Heart left ventricle (tissue), 16 donors: ENCODE results near the gene ARSI. TPM values are rescaled to one million over a fixed set of nuclear protein-coding genes. Genes with fewer than 3 reads are reported as not detected.

Experiments used
- ATAC-seq, 4 donors: fragments of 200-7000 bp; cut with Tn5 transposase; one replicate each; pipeline ENCODE4 v1.9.1; 2020 to 2022; ENCODE audit warnings: moderate library complexity in 4 of 4, mild to moderate bottlenecking in 3 of 4, moderate number of reproducible peaks in 1 of 4
- DNase-seq, 5 donors: peaks; one replicate each; pipeline ENCODE4 v3.0.0-alpha.2; 2020
- H3K27ac ChIP-seq, 12 donors: fragments of 200-600 bp; sonication (generic) in 4 of 12; one replicate each; pipeline versions ENCODE4 v1.5.0 to v1.8.0; 2016 to 2022; ENCODE audit warnings: mild to moderate bottlenecking in 2 of 12
- H3K27me3 ChIP-seq, 9 donors: fragments of 200-600 bp; sonication (generic) in 2 of 9; one replicate each; pipeline versions ENCODE4 v1.5.1 to v1.8.0; 2016 to 2022; ENCODE audit warnings: mild to moderate bottlenecking in 3 of 9
- H3K36me3 ChIP-seq, 9 donors: fragments of 200-600 bp; sonication (generic) in 2 of 9; one replicate each; pipeline versions ENCODE4 v1.5.0 to v1.8.0; 2018 to 2022; ENCODE audit warnings: mild to moderate bottlenecking in 2 of 9
- H3K4me1 ChIP-seq, 12 donors: fragments of 200-600 bp; sonication (generic) in 4 of 12; one replicate each; pipeline versions ENCODE4 v1.5.0 to v1.8.0; 2016 to 2022; ENCODE audit warnings: mild to moderate bottlenecking in 3 of 12
- H3K4me3 ChIP-seq, 12 donors: fragments of 200-600 bp; sonication (generic) in 4 of 12; one replicate each; pipeline versions ENCODE4 v1.5.0 to v1.8.0; 2017 to 2022; ENCODE audit warnings: mild to moderate bottlenecking in 9 of 12, moderate library complexity in 4 of 12
- H3K9me3 ChIP-seq, 12 donors: fragments of 200-600 bp; sonication (generic) in 4 of 12; one replicate each; pipeline versions ENCODE4 v1.5.0 to v1.8.0; 2016 to 2022; ENCODE audit warnings: mild to moderate bottlenecking in 1 of 12
- POLR2A ChIP-seq, 2 donors: fragments of 450-650 bp; IDR thresholded peaks; one replicate each; pipeline ENCODE4 v1.6.1; 2017; ENCODE audit warnings: antibody characterized with exemption in 2 of 2, mild to moderate bottlenecking in 2 of 2, moderate library complexity in 2 of 2
- WGBS, 4 donors: extraction: QIAGEN DNeasy Blood & Tissue Kit in 2 of 4; methylation state at CpG; one replicate each; pipeline versions ENCODE4 v1.1.5 to v1.1.7; 2013 to 2018; 5-methylcytosine and 5-hydroxymethylcytosine counted together
- intact Hi-C, 10 donors: fragments of 100-400 bp; cut with DNase I; formaldehyde crosslinking; loops; one replicate each; pipeline versions ENCODE4 v1.11.1 to v1.14.2; 2022
- polyA plus RNA-seq, 2 donors: library from polyadenylated mRNA; stranded (reverse); fragments of 200-250 nt; gene quantifications; one replicate each; pipeline ENCODE4 v1.2.3, GENCODE V29; 2013
- total RNA-seq, 9 donors: library from RNA; depleted of rRNA in 2 of 9; stranded (reverse); fragments of >200 nt in 2 of 9; fragmentation: NEBNext Ultra II Directional in 3 of 9; extraction: Animal tissue kit (Norgen Biotek cat#: 25700) in 3 of 9; gene quantifications; one replicate each; pipeline versions ENCODE4 v1.1.0 to v1.2.4, GENCODE V29; 2016 to 2023
- TF ChIP-seq, protein P1 (sequence below), 12 donors: fragments of 200-600 bp; sonication (generic) in 4 of 12; IDR thresholded peaks; one replicate each; pipeline versions ENCODE4 v1.5.0 to v1.8.0; 2018 to 2022; ENCODE audit warnings: antibody characterized with exemption in 12 of 12, mild to moderate bottlenecking in 5 of 12
- donor health status: ischemic (EF 13 %, LVEDD 7.1; RV severe dilation, severe dysfunction).
- donor health status: healthy with polysubstance abuse.
- donor health status: DM: no; HTN: yes; CAD: no.
- donor health status: DM: no; HTN: no; CAD: no.
- donor health status: ischemic (EF 25% LVEDD 6.9; RV normal size, moderate dysfunction).
- donor health status: ischemic (EF 25% LVEDD 5.7; RV mildly dilated, moderate dysfunction).
- donor health status: healthy.
- donor health status: DM: yes; HTN: yes; CAD: no.
- donor health status: ischemic (EF 35%, LVEDD 5.7; RV mildly dilated, moderate dysfunction).
- donor health status: nonischemic (EF 11% LVEDD 7.7; RV severe dilation, severe dysfunction).
- donor health status: DM: yes; HTN: yes; CAD: no.
- donor health status: PGD.
- donor health status: ischemic (EF 29% LVEDD 5.4; RV normal size, mild dysfunction).
- donor health status: nonischemic (EF 23%, LVEDD 6.1; RV moderate dilation, normal function).

ARSI gene
- total and polyA plus RNA-seq, 11 donors = 0.12 to 0.95 (median 0.42) TPM; not detected in 3

DNA sequence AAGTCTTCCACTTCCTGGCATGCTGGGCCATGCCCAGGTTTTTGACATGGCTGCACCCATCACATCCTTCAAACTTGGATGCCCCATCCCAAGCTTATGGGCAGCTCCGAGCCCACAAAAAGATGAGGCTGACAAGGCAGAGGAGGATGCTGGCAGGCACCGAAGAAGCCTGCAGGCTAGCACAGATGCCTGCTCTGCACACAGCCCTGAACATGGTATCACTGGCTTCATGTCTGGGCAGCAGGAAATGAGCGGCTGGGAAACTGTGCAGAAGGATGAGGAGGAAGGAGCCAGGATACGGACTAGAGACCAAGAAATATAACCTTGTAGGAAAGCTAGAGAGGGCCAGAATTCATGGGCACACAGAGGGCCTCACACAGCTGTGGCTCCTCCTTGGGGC lies 27.9 kb downstream of the ARSI start:
- Histone ChIP-seq H3K4me1 (no peaks in the 10 kb centered on the region), H3K9me3 (no peaks in the 10 kb centered on the region), H3K27me3 (no peaks in the 10 kb centered on the region), H3K4me3 (no peak overlapping the region), H3K36me3 (no peaks in the 10 kb centered on the region), H3K27ac (no peak overlapping the region)
- no peak for DNase-seq
- WGBS, 4 donors = 81 to 93% (median 89%) methylated on average over 4 of the region's 4 CpGs
- ATAC-seq = no peak
- intact Hi-C loops = loop anchor here in 5 of 10 donors (5.0 to 10.0 kb wide), 3 partner anchors 67 to 160 kb away; no protein-coding TSS in a partner anchor
- no peak for TF ChIP-seq POLR2A (IDR thresholded peaks at IDR 0.05)
- TF ChIP-seq, protein P1, sequence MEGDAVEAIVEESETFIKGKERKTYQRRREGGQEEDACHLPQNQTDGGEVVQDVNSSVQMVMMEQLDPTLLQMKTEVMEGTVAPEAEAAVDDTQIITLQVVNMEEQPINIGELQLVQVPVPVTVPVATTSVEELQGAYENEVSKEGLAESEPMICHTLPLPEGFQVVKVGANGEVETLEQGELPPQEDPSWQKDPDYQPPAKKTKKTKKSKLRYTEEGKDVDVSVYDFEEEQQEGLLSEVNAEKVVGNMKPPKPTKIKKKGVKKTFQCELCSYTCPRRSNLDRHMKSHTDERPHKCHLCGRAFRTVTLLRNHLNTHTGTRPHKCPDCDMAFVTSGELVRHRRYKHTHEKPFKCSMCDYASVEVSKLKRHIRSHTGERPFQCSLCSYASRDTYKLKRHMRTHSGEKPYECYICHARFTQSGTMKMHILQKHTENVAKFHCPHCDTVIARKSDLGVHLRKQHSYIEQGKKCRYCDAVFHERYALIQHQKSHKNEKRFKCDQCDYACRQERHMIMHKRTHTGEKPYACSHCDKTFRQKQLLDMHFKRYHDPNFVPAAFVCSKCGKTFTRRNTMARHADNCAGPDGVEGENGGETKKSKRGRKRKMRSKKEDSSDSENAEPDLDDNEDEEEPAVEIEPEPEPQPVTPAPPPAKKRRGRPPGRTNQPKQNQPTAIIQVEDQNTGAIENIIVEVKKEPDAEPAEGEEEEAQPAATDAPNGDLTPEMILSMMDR (IDR thresholded peaks at IDR 0.05) = no peak

DNA sequence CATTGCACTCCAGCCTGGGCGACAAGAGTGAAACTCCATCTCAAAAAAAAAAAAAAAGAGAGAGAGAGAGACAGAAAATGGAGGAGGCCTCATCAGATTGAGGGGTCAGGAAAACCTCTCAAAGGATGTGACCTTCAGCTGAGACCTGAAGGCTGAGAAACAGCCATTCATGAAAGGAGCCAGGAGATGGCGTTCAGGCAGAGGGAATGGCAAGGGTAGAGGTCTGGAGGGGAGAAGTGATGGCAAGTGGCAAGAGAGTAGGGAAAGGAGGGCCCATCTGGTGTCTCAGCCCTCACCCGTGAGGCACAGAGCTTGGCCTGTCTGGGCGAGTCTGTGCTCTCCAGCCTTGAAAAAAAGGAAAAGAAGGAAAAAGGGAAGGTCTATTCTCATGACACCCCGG lies 30.2 kb downstream of the ARSI start:
- TF ChIP-seq, protein P1 (IDR thresholded peaks at IDR 0.05) = peak in 5 of 12 donors; percentile 10 to 40 (median 27)
- TF ChIP-seq POLR2A (IDR thresholded peaks at IDR 0.05) = no peak
- intact Hi-C loops = loop anchor here in 4 of 10 donors (5.0 to 10.0 kb wide), 2 partner anchors 80 to 162 kb away; no protein-coding TSS in a partner anchor
- 73 to 77% (median 77%) methylated on average over 5 of the region's 5 CpGs for WGBS, 4 donors

DNA sequence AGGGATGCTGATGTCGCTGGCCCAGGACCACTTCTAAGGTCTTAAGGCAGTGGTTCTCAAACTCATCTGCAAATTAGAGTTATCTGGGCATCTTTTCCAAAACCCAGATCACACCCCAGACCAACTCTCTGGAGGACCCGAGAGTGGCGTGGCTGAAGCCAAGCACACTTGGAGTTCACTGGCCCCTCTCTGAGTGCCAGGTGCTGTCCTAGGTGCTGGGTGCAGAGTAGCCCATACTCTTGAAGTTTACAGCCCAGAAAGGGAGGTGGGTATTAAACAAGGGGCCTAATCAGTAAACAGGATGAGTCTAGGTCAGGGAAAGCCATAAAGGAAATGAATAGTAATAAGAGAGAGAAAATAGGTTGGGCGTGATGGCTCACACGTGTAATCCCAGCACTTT lies 30.8 kb downstream of the ARSI start:
- H3K27ac ChIP-seq = no peak overlapping the region
- no peaks in the 10 kb centered on the region for H3K27me3 ChIP-seq
- ATAC-seq = no peak
- TF ChIP-seq POLR2A (IDR thresholded peaks at IDR 0.05) = no peak
- TF ChIP-seq, protein P1 (IDR thresholded peaks at IDR 0.05) = no peak
- no peaks in the 10 kb centered on the region for H3K9me3 ChIP-seq
- H3K36me3 ChIP-seq = no peaks in the 10 kb centered on the region
- DNase-seq = no peak
- WGBS, 4 donors = 73 to 86% (median 77%) methylated on average over 5 of the region's 5 CpGs
- intact Hi-C loops = loop anchor here in 4 of 10 donors (5.0 to 10.0 kb wide), 2 partner anchors 80 to 163 kb away; no protein-coding TSS in a partner anchor
- no peak overlapping the region for H3K4me3 ChIP-seq
- no peaks in the 10 kb centered on the region for H3K4me1 ChIP-seq

More for the DNA sequence above, 30.2 kb downstream of the ARSI start:
- Histone ChIP-seq H3K27ac (no peak overlapping the region), H3K27me3 (no peaks in the 10 kb centered on the region), H3K9me3 (no peaks in the 10 kb centered on the region), H3K4me3 (no peak overlapping the region), H3K4me1 (no peaks in the 10 kb centered on the region), H3K36me3 (no peaks in the 10 kb centered on the region)
- ATAC-seq (peak in 2 of 4 donors; percentile 25 to 57), DNase-seq (no peak)

DNA sequence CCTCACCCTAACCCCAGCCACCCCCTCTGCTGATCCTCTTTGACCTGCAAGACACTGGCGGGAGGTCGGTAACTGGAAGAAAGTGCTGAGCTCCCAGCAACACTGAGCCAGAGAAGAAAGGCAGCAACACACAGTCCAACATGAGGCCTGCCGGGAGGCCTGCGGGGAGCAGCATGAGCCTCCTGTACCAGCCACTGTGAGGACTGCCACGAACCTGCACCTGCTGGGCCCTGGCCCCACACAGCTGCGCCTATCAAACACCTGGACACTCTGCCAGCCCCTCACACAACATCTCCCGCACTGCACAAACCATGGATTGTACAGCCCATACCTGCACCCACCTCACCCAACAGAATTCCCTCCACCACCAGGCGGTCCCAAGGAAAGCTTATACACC lies 31.4 kb downstream of the ARSI start:
- H3K36me3 ChIP-seq = no peaks in the 10 kb centered on the region
- no peak for DNase-seq

More for the DNA sequence above, 31.4 kb downstream of the ARSI start:
- WGBS, 4 donors = 90 to 95% (median 93%) methylated on average over 6 to 8 of the region's 8 CpGs
- no peak for ATAC-seq
- Histone ChIP-seq H3K27me3 (no peaks in the 10 kb centered on the region), H3K4me1 (no peaks in the 10 kb centered on the region), H3K27ac (no peak overlapping the region), H3K9me3 (no peaks in the 10 kb centered on the region), H3K4me3 (no peak overlapping the region)
- TF ChIP-seq, protein P1 (IDR thresholded peaks at IDR 0.05) = no peak
- TF ChIP-seq POLR2A (IDR thresholded peaks at IDR 0.05) = no peak
- intact Hi-C loops = loop anchor here in 4 of 10 donors (5.0 to 10.0 kb wide), 2 partner anchors 81 to 164 kb away; no protein-coding TSS in a partner anchor
